Right atrium auricular region (tissue), 2 donors: ENCODE data around the gene TSPAN3. TPM values are rescaled to one million over a fixed set of nuclear protein-coding genes. Genes with fewer than 3 reads are reported as not detected.

Experiments
- DNase-seq: peaks from one replicate; pipeline ENCODE4 v3.0.0-alpha.2; 2019; ENCODE audit warnings: low spot score
- H3K27ac ChIP-seq, 2 donors: fragments of 200-600 bp; sonication (generic); 1 replicate in 1 of 2; 2 replicates in 1 of 2; pipeline ENCODE4 v1.5.1; 2016 to 2019
- H3K27me3 ChIP-seq, 2 donors: fragments of 200-600 bp; sonication (generic); one replicate each; pipeline versions ENCODE4 v1.5.1 to v1.6.0; 2017 to 2019
- H3K36me3 ChIP-seq: fragments of 200-600 bp; sonication (generic); one replicate; pipeline ENCODE4 v1.5.1; 2016
- H3K4me1 ChIP-seq, 2 donors: fragments of 200-600 bp; sonication (generic); one replicate each; pipeline versions ENCODE4 v1.5.1 to v1.6.0; 2017 to 2019
- H3K4me3 ChIP-seq, 2 donors: fragments of 200-600 bp; sonication (generic); 1 replicate in 1 of 2; 2 replicates in 1 of 2; pipeline ENCODE4 v1.5.1; 2017 to 2019; ENCODE audit warnings: mild to moderate bottlenecking in 1 of 2, moderate library complexity in 1 of 2
- H3K9me3 ChIP-seq, 2 donors: fragments of 200-600 bp; sonication (generic); one replicate each; pipeline ENCODE4 v1.5.1; 2019
- CTCF ChIP-seq, 2 donors: fragments of 200-600 bp; sonication (generic); IDR thresholded peaks; one replicate each; pipeline ENCODE4 v1.5.1; 2019; ENCODE audit warnings: antibody characterized with exemption in 2 of 2
- total RNA-seq, 2 donors: library from RNA; depleted of rRNA; stranded (reverse); fragments of >200 nt; gene quantifications; one replicate each; pipeline ENCODE4 v1.1.0, GENCODE V29; 2016

The TSPAN3 gene
- total RNA-seq, 2 donors from 2014 or later = 191 to 361 TPM

GRCh38 chr15:77002954-77003912, 67.7 kb downstream of the TSPAN3 start:
- H3K4me1 ChIP-seq = no peaks in the 10 kb centered on the region
- H3K4me3 ChIP-seq = no peak overlapping the region
- peak overlapping the region in 1 of 2 donors; percentile 10 for H3K27ac ChIP-seq
- no peaks in the 10 kb centered on the region for H3K27me3 ChIP-seq
- H3K36me3 ChIP-seq = no peaks in the 10 kb centered on the region
- H3K9me3 ChIP-seq = no peaks in the 10 kb centered on the region
- DNase-seq = no peak
- no peak for TF ChIP-seq CTCF (IDR thresholded peaks at IDR 0.05)

GRCh38 chr15:77002436-77002835, 68.5 kb downstream of the TSPAN3 start:
- Histone ChIP-seq H3K27ac (no peak overlapping the region), H3K4me1 (no peaks in the 10 kb centered on the region), H3K4me3 (no peak overlapping the region), H3K36me3 (no peaks in the 10 kb centered on the region), H3K9me3 (no peaks in the 10 kb centered on the region), H3K27me3 (no peaks in the 10 kb centered on the region)
- TF ChIP-seq CTCF (IDR thresholded peaks at IDR 0.05) = no peak
- no peak for DNase-seq

DNA sequence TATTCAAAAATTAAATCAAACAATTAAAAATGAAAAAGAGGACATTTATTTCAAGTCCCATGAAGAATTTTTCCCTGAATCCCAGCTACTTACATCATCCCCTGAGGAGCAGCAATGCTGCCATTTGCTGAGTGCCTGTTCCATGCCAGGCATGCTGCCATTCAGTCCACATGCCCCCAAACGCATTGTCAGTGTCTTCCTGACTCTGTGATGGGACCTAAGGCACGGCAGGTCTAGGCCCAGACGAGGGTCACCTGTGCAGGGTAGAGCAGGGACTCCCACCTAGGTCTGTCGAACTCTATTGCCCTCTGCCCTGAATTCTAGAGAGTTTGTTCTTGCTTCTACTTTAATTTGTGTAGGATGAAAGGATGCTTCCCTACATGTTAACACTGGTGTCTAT, 68.9 kb downstream of the TSPAN3 start:
- Histone ChIP-seq H3K9me3 (no peaks in the 10 kb centered on the region), H3K4me3 (no peak overlapping the region), H3K27me3 (no peaks in the 10 kb centered on the region), H3K4me1 (peaks cover 0 to 1% of the 10 kb centered on the region in 2 donors), H3K27ac (no peak overlapping the region), H3K36me3 (no peaks in the 10 kb centered on the region)
- no peak for TF ChIP-seq CTCF (IDR thresholded peaks at IDR 0.05)
- no peak for DNase-seq

- no peak overlapping the region for H3K4me3 ChIP-seq
- no peaks in the 10 kb centered on the region for H3K9me3 ChIP-seq
- H3K27ac ChIP-seq = no peak overlapping the region
- peaks cover 0 to 7% of the 10 kb centered on the region in 2 donors for H3K4me1 ChIP-seq
- H3K36me3 ChIP-seq = no peaks in the 10 kb centered on the region
- DNase-seq = no peak
- TF ChIP-seq CTCF (IDR thresholded peaks at IDR 0.05) = no peak
- H3K27me3 ChIP-seq = no peaks in the 10 kb centered on the region
Observed at GRCh38 chr15:77001351-77001750, 69.6 kb downstream of the TSPAN3 start.

DNA sequence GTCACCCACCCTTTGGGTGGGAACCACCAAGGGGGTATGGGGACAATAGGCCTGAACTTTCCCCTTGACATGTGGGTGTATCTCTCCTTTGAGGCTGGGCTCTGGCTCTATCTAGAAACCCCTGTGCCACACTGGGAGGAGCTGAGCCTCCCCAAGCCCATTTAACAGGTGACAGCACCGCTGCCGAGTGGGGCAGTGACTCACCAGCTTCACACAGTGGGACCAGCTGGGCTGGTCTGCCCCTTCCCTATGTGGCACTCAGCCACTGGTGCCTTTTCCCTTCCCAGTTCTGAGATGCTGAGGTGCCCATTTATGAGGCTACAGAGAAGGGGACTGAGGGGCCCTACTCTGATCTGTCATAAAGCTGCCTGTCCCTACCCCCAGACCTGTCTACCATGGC, 70.9 kb downstream of the TSPAN3 start:
- H3K27me3 ChIP-seq = no peaks in the 10 kb centered on the region
- H3K4me3 ChIP-seq = no peak overlapping the region
- DNase-seq = no peak
- TF ChIP-seq CTCF (IDR thresholded peaks at IDR 0.05) = no peak
- H3K4me1 ChIP-seq = peaks cover 0 to 16% of the 10 kb centered on the region in 2 donors
- no peak overlapping the region for H3K27ac ChIP-seq
- no peaks in the 10 kb centered on the region for H3K36me3 ChIP-seq
- H3K9me3 ChIP-seq = no peaks in the 10 kb centered on the region
